D721Med (cell line): ENCODE measurements around the gene OPCML.

Source experiments
- DNase-seq: peaks from one replicate; pipeline ENCODE4 v3.0.0; 2011; ENCODE audit warnings: low spot score; ENCODE audit not compliant: insufficient read length
- FAIRE-seq: peaks from 2 replicates; lab custom pipeline; 2011; peaks lifted over from hg19 to GRCh38; lab: Jason Lieb, UNC
- CTCF ChIP-seq: IDR thresholded peaks from 2 replicates; pipeline ENCODE4 v1.5.1; 2012; ENCODE audit warnings: mild to moderate bottlenecking, control low read depth; ENCODE audit not compliant: insufficient read depth; ENCODE audit errors: missing control alignments

The OPCML gene

GRCh38 chr11:132803436-132803835, 728.9 kb downstream of the OPCML start:
- no peak for DNase-seq
- FAIRE-seq: no peak
- no peak for TF ChIP-seq CTCF

- TF ChIP-seq CTCF: no peak
- no peak for DNase-seq
- no peak for FAIRE-seq
Measured at GRCh38 chr11:132802947-132803346, 729.4 kb downstream of the OPCML start.

GRCh38 chr11:132793831-132794230, 738.5 kb downstream of the OPCML start:
- FAIRE-seq (no peak), DNase-seq (no peak)
- no peak for TF ChIP-seq CTCF

- DNase-seq (no peak), FAIRE-seq (no peak)
- no peak for TF ChIP-seq CTCF
Measured at GRCh38 chr11:132792341-132793140, 739.8 kb downstream of the OPCML start.

- no peak for FAIRE-seq
Measured at GRCh38 chr11:132790971-132791370, 741.3 kb downstream of the OPCML start.

GRCh38 chr11:132790466-132790865, 741.8 kb downstream of the OPCML start:
- FAIRE-seq (no peak), DNase-seq (no peak)
- TF ChIP-seq CTCF: no peak

More at GRCh38 chr11:132790971-132791370, 741.3 kb downstream of the OPCML start:
- no peak for TF ChIP-seq CTCF
- DNase-seq: no peak

- DNase-seq (no peak), FAIRE-seq (no peak)
- no peak for TF ChIP-seq CTCF
Measured at GRCh38 chr11:132788816-132789325, 743.4 kb downstream of the OPCML start.
